SKM-1 (cell line): ENCODE data around the gene DNAH6.

Source experiments
- DNase-seq: peaks from one replicate; lab custom pipeline; 2025; ENCODE audit not compliant: unreplicated experiment; lab: John Stamatoyannopoulos, UW

The DNAH6 gene

DNA sequence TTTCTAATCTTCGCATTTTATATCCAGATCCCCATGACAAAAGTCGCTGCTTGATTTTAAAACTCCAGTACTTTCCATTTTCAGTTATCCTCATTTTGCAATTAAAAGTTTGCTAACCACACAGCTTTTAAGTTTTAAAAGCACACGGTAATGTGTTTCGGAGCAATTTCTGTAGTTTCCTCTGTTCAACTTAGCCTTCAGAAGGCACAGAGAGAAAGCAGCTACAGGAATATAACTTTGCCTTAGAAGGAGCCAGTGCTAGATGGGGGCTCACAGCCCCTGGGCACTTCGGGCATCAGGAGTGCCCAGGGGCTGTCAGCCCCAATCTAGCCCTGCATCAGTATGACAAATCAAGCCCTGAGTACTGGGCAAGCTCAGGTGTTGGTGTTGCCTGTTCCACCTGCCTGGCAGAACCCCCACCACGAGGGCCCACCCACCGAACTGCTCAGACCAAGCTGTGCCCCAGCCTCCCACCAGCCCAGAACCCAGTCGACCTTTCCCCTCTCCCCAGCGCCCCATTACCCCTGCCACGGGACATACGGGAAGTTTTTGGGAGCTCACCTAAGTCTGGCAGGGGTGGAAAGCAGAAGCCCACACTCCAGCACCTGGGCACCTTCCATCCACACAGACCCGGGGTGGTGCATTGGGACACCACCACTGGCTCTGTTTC lies 317.3 kb downstream of the DNAH6 start:
- no peak for DNase-seq

DNA sequence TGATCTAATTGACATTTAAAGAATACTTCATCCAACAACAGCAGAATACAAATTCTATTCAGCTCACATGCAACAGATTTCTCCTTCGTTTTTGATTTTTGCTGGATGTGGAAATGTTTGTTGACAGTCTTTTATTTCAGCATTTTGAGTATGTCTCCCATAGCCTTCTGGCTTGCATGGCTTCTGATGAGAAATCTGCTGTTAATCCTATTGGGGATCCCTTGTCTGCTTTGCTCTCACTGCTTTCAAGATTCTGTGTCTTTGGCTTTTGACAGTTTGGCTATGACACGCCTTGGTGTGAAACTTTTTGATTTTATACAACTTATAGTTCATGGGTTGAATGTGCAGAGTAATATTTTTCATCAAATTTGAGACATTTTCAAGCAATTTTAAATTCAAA lies 319.9 kb downstream of the DNAH6 start:
- no peak for DNase-seq

DNA sequence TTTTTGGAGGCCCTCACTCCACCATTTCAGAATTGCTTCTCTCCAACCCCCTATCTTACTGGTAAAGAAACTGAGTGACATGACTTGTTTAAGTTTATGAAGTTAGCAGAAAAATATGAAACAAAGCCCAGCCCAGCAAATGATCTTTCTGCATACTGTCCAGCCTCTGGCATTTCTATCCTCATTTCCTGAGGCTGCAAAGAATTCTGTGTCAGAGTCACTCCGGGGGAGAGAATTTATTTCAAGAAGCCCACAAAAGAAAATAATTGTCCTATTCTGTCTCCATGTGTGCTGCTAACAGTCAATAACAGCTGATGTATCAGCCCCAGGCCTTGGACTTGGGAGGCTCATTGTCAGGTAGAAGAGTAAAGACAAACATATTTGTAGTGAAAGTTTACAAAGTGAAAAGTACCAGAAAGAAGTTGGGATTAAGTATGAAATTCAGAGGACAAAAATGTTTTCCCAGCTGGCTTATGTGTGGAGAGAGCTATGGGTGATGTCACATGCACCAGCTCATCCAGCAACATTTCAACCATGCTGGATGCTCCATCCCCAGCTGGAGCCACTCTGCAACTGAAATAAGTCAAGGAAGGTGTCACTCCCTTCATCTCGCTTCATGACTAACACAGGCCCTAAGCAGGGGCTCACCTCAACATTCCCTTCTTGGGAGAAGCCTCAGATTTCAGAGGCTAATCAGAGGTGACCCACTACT lies 322.3 kb downstream of the DNAH6 start:
- no peak for DNase-seq

DNA sequence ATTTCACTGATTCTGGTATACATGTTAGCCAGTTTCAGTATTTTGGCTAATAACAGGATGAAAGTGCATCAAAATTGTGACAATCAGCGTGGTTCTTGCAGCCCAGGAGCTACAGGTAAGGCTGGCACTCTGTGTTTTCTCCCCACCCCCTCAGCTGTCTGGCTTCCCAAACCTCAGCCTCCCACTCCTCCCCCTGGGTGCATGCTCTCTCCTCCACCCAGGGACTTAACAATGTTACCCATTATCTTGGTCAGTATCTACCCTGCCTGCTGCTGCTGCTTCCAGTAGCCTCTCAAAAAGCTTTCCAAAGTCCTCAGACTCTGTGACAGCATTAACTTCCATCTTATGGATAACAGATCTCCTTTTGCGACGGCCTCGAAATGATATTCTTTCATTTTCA lies 323.6 kb downstream of the DNAH6 start:
- DNase-seq, result no peak

DNA sequence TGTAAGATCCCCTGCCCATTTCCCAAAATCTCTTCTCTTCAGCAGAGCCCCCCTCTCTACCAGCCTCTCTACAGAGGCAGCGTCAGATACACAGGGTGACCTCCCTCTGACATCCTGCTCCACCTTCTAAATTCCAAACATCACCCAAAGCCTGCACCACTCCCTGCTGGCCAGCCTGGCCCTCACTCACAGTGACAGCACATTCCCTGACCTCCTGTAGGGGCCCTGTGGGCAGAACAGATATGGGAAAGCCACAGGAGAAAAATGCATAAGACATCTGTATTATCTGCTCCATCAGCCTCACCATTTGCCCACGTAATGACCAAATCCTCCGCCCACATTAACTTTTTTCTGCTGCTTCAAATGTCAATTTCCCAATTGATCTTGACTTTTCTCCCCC lies 324.0 kb downstream of the DNAH6 start:
- DNase-seq, result no peak

DNA sequence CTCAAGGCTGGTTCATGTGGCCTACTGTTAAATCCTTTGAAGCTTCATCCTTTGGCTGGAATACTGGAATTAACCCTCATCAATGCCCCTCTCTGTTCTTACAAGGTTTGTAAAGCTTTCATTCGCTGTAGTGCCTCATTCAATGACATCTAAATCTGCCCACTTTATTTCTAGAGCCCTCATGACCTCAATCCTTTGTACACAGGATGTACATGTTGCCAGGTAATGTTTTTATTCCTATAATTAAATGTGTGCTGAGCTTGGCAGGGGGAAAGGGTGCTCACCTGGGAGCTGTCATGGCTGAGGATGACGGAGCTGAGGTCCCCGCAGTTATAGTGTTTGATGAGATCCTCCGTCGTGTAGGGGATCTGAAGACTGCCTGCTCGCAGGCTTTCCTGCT lies 325.3 kb downstream of the DNAH6 start:
- DNase-seq, result no peak

DNA sequence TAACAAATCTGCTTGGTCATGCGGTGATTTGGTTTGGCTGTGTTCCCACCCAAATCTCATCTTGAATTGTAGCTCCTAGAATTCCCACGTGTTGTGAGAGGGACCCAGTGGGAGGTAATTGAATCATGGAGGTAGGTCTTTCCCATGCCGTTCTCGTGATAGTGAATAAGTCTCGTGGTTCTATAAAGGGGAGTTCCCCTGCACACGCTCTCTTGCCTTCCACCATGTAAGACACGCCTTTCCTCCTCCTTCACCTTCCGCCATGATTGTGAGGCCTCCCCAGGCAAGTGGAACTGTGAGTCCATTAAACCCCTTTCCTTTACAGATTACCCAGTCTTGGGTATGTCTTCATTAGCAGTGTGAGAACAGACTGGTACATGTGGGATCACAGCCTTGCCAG lies 327.8 kb downstream of the DNAH6 start:
- no peak for DNase-seq

DNA sequence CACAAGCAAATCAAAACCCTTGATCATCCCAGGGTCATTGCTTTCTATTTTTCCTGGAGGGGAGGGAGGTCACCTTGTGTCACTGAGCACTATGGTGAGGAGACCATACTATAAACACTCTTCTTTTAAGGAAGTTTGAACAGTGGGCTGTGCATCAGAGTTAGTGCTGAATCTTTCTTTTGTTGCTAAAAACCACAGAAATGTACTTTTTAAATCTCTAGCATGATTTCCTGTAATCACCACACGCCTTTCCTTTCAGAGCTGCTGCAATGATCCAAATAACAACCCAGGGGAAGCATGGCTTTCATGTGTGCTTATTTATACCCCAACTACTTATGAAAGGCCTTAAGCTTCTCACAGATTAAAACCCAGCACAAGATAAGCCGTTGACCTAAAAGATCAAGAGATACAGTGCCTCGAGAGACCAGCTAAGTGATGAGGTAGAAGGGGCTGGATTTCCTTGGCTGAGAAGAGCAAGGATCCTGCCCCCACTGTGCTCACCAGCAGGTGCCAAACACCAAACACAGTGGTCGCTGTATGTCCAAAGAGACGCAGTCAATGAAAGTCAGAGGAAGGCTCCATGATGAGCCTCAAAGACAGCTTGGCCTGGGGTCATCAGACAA lies 329.9 kb downstream of the DNAH6 start:
- no peak for DNase-seq

DNA sequence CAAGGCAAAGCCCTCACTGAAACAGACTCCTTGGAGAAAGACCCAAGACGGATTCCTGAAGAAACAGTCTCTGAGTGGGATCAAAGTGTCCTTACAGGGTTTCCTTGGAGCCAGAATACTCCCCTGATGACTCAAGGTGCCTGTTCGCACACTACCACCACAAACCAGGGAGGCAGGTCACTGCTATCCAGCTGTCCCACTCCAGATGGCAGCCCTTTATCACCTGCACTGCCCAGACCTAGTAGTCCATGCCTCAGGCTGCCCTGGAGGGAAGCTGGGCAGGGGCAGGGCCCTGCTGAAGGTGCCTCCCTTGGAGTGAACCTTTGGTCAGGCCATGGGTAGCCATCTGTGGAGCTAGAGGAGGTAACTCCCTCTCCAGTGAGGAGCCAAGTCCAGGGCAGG lies 330.4 kb downstream of the DNAH6 start:
- DNase-seq, result no peak

DNA sequence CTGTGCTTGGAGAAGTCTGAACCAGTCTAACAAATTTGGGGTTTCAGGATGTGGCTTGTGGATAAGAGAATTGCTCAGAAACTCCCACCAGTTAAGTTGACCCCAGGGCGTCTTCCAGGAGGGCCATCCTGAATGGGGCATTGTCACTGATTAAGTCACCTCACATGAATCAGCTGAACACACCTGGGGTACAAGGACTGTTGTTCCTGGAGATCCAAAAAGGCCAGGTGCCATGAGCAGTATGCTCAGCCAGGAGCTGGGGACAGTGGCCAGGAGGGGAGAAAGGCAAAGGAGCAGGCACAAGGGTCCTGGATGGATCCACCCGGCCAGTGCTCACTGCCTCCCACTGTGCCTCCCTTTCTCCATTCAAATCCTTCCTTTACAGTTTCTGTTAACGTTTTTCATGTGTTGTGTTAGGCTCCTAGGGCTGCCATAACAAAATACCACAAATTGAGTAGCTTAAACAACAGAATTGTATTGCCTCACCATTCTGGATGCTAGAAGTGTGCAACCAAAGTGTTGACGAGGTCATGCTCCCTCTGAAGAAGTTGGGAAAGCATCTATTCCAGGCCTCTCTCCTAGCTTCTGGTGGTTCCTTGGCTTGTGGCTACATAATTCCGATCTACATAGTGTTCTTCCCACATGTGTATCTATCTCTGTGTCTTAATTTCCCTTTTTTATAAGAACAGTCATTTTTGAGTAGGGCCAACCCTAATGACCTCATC lies 331.2 kb downstream of the DNAH6 start:
- DNase-seq, result no peak

DNA sequence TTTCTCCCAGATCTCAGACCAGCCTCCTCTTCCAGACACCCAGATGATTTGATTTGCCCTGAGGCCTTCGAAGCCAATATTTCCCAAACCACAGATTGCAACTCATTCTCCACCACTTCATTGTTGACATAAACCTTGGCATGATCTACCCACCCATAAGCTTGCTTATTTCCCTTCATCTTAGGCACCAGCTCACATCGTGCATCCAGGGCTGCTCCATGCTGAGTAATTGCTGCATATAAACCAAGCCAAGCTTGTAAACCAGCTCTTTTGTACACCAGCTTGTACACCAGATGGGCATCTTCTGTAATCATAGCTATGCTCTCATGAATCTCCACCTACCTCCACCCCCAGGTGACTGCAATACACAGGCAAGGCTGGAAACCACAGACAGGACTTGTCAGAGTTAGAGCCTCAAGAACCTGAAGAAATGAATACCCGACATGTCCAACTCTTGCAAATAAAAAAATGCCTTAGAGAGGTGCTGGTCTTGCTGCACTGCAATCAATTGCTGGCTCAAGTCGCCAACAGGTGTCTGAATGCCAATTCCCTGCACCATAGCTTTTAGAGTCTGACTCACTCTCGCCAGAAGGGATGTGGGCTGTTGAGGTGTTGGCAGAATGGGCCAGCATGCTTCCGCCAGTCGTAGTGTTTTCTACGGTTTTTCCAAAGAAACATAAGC lies 333.1 kb downstream of the DNAH6 start:
- DNase-seq, result no peak

DNA sequence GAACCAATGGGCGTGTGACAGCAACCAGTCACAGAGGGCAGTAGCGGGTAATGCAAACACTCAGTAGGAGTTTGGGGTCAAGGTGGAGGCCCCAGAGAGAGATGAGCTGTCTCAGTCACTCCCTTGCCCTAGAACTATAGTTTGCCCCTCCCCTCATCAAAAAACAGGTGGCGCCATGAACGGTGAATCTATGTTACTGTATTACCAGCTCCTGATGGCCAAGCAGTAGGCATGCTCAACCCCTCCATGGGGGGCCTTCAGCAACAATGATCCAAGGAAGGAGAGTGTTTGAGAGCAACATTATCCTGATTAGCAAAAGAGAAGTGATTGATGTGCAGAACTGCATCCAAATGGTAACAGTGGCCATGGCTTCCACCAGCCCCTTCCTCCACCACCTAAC lies 334.2 kb downstream of the DNAH6 start:
- no peak for DNase-seq

DNA sequence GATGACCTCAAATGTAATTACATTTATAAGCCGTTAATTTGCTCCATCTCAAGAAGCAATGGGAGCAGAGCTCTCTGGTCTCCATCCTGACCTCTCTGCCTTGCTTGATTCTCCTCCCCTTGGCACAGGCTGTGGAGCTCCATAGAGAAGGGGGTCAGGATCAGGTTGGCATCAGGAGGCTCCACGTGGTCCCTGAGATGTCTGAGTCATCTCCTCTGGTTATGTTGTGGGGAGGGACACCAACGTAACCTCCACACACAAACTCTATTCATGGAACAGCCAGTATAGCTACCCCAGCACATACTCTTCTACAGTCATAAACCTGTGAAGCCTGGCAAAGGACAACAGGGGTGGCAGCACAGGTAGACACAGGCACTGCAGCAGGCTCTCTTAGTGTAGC lies 335.6 kb downstream of the DNAH6 start:
- DNase-seq, result no peak

DNA sequence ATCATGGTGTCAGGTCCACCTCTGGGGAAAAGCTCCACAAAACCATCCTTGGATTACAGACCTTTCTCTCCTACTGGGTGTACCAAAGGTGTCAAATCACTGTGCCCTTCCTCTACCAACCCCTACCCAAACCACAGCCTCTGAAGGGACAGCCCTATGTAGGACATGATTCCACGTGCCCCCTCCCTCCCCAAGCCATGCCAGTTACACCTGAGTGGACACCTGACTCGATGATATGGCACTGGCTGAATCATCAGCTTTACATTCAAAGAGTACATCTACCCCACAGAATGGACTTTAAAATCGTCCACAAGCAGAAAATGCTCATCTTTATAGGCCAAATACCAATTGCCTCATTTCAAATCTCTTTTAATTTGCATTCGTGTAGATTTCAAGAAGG lies 338.6 kb downstream of the DNAH6 start:
- DNase-seq, result no peak

DNA sequence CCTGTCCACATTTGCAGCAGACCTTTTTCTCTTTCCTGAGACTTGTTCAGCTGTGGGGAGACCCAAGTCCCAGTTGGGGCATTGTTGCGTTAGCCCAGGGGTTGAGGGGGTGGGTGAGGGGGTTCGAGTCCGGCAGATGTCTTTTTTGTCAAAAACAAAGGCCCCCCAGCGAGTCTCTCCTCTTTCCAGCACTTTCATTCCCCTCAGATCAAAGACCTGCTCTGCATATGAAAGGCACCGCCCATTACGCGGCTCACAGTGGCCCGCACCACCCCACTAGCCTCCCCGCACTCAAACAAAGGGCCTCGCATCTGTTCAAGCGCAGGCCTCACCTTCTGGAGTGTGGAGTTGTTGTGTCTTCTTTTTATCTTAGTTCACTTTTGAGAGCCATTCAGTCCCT lies 339.4 kb downstream of the DNAH6 start:
- DNase-seq, result no peak

DNA sequence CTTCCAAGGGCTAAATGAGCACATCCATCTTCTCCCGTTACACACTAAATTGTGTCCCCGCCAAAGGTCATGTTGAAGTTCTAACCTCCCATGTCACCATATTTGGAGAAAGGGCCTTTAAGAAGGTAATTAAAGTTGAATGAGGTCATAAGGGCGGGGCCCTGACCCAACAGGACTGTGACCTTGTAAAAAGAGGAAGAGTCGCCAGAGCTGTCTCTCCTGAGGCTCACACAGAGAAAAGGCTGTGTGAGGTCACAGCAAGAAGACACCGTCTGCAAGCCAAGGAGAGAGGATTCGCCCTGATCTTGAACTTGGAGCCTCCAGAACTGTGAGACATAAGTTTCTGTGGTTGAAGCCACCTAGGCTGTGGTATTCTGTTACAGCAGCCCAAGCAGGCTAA lies 340.5 kb downstream of the DNAH6 start:
- peak; percentile 93 for DNase-seq

DNA sequence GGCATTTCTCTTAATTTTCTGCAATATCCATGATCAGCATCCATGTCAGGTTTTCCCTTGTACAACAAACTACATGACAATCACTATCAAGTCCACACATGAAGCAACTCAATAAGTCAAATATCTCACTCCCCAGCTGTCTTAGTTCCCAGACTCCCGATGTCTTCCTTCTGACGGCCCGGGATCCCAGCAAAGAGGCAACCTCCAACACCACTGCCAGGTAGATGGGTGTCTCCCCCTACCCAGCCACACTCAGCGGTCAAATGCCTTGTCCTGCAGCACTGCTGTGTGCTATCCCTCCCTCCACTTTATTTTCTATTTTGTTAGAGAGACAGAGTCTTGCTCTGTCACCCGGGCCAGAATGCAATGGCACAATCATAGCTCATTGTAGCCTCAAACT lies 341.3 kb downstream of the DNAH6 start:
- no peak for DNase-seq

DNA sequence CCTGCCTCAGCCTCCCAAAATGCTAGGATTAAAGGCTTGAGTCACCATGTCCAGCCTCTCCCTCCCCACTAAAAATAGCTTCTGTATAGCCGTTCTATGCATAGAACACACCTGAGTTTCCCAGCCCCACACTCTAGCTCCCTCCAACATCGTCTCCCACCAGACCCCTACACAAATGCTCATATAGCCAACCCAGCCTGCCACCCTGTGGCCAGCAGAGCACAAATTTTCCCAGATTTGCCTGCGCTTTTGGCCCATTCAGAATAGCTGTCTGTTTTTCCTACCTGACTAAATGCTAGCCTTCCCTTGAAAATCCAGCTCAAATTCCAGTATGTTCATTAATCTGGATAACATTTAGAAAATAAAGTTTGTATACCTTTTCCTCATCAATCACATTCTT lies 341.8 kb downstream of the DNAH6 start:
- DNase-seq, result no peak

DNA sequence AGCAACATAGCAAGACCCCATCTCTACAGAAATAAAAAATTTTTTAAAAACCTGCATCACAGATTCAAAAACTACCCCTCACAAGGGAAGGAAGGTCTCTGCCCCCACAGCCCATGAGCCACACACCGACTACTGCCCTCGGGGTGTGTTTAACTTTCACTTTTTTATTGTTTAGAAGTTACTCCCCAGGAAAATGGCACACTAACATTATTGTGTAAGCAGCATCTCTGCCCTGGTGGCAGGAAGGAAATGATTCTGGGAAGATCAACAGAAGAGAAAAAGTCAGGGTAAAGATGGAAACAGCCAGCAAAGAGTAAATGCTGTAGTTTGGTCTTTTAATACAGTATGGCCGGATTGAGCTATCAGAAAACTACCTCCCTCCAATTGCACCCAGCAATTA lies 342.6 kb downstream of the DNAH6 start:
- no peak for DNase-seq

DNA sequence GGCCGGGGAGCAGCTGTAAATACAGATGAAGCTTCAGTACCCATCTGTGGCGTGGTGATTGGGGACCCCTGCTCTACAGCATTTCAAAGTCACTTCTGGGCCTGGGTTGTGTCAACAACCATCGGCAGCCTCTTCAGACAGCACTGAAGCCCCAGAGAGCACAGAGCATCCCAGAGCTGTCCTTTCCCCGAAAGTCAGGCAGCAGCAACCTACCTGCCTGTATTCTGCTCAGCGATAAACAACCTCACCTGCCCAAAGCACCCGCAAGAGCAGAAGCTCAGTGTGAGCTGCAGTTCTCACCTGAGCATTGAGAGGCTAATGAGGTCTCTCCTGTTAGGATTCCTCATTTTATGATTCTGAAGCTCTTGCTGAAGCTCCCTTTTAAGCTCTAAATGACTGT lies 345.2 kb downstream of the DNAH6 start:
- DNase-seq, result no peak

DNA sequence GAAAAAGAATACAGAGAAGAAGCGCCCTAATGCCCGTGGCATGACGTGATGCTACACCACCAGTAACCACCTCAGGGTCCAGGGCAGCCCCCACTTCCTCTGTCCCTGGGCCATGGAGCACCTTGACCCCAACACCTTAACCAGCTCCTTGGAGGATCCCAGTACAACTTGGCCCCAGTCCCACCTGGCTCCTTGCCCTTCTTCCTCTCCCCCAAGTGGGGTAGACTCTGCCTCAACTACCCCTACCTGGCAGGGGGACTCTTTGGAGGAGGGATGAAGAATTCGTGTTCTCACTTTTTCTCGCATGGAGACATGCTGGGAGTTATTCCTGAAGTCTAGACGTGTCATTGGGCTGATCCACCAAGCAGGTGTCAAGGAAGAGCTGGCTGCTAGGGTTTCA lies 345.7 kb downstream of the DNAH6 start:
- DNase-seq, result no peak
